Suprapubic skin (tissue), 4 donors: ENCODE data around the gene WDR86.

Source experiments
- CTCF ChIP-seq, 2 donors: fragments of 200-600 bp in 1 of 2; fragments of 450-650 bp in 1 of 2; sonication (generic) in 1 of 2; IDR thresholded peaks; one replicate each; pipeline ENCODE4 v1.5.1; 2016 to 2019; ENCODE audit warnings: antibody characterized with exemption in 2 of 2, mild to moderate bottlenecking in 1 of 2, moderate library complexity in 1 of 2
- EP300 ChIP-seq: sonication (generic); formaldehyde crosslinking; IDR thresholded peaks from one replicate; pipeline ENCODE4 v1.6.1; 2017; ENCODE audit warnings: antibody characterized with exemption
- POLR2AphosphoS5 ChIP-seq, 3 donors: sonication (generic); formaldehyde crosslinking; IDR thresholded peaks; one replicate each; pipeline ENCODE4 v1.6.1; 2017; ENCODE audit warnings: antibody characterized with exemption in 3 of 3

DNA sequence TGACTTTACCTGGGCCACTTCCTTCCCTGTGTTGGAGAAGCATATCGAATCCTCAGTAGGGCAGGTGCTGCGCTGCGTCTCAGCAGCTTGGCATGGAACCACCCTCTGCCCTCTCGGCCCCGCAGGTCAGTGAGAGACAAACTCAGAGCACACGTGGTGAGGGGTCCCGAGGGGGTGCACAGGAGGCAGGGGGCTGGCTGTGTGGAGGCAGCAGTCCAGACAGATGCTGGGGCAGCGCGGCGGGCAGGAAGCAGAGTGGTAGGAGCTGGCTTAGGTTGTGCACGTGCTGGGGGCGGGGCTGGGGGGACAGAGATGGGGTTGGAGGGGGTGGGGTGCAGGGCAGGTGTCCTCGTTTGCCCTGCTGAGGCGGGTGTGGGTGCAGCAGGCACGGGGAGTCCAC, 35.1 kb downstream of the WDR86 start:
- TF ChIP-seq CTCF (IDR thresholded peaks at IDR 0.05) (no peak), POLR2AphosphoS5 (IDR thresholded peaks at IDR 0.05) (no peak), EP300 (no peak)
